GF-D8 (cell line): ENCODE data around the gene FLVCR1.
"Not testable (repeated sequence)": the region's sequence is repeated elsewhere in the genome, so short reads cannot be mapped to it uniquely, and the experiment has no call there.

Source experiments
- DNase-seq: peaks from one replicate; lab custom pipeline; 2025; lab: John Stamatoyannopoulos, UW

FLVCR1 gene

DNA sequence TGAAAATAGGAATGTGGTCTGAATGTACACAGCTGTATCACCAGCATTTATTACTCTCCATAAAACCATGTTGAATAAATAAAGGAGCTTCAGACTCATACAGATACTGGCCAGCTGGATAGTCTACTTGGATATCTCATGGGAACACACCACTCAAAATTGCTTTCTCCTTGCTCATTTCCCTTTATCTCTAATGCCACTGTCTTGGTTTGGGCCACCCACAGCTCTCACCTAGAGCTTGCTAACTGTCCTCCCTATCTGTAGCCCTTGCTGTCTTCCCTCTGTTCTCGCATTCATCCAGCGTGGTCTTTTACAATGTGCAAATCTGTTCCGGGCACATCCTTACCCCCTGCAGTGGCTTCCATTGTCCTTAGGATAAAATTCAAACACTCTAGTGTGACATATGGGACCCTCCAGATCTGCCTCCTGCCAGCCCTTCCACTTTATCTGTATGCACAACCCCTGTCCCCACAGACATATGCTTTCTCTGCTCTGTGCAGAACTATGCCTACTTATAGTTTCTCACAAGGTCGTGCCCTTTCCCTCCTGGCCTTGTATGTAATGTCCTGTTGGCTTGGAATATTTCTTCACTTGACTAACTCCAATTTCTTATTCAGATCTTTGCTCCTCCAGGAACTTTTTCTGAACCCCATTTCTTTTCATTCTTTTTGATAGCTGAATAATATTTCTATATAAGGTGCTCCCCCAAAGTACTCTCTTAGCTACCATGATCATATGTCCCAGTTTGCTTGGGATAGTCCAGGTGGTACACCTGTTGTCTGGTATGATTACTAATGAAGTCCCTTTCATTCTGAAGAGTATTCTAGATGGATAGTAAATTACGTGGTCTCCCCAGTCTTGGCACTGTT lies 2.9 kb downstream of the FLVCR1 start:
- no peak for DNase-seq

GRCh38 chr1:212862111-212862690 lies 4.1 kb downstream of the FLVCR1 start:
- no peak for DNase-seq

DNA sequence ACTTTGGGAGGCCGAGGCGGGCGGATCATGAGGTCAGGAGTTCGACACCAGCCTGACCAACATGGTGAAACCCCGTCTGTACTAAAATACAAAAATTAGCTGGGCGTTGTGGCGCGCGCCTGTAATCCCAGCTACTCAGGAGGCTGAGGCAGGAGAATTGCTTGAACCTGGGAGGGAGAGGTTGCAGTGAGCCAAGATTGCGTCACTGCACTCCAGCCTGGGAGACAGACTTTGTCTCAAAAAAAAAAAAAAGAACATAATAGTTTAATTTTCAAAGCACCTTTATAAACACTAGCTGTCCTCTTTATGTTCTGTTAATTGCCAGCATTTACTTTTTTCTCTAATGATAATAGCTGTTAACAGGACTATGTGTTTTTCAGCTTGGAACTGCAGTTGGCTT lies 5.3 kb downstream of the FLVCR1 start:
- DNase-seq, result not testable (repeated sequence)

DNA sequence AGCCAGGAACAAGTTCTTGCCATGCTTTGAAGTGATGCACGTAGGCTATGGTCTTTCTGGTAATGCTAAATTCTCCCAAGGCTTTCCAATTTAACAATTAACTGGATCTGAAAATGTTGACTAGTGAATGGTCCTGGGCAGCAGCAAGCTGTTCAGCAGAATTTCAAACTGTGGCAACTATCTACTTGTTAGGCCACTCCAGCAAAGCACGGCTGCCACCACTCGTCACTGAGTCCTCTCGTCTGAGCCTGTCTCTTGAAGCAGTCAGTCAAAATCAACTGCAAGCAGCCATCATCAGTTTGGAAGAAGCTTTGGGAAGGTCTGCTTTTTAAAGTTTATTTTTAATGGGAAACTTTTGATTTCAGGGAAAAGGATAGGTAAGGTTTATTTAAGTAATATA lies 6.1 kb downstream of the FLVCR1 start:
- no peak for DNase-seq

- no peak for DNase-seq
Measured at GRCh38 chr1:212867192-212867591, 9.1 kb downstream of the FLVCR1 start.

DNA sequence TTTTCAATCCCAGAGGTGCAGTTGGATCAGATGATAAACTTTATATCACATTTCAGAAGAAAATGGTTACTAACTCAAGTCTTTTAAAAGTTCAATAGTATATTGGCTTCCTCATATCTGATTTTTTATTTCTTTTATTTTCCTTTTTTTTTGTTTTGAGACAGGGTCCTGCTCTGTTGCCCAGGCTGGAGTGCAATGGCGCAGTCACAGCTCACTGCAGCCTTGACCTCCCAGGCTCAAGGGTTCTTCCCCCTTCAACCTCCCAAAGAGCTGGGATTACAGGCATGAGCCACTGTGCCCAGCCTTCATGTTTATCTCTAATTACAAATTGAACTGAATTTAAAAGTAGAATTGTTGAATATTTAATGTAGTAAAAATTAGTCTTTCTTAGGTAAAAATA lies 13.9 kb downstream of the FLVCR1 start:
- no peak for DNase-seq

- DNase-seq, result no peak
Measured at GRCh38 chr1:212873518-212873917, 15.4 kb downstream of the FLVCR1 start.

DNA sequence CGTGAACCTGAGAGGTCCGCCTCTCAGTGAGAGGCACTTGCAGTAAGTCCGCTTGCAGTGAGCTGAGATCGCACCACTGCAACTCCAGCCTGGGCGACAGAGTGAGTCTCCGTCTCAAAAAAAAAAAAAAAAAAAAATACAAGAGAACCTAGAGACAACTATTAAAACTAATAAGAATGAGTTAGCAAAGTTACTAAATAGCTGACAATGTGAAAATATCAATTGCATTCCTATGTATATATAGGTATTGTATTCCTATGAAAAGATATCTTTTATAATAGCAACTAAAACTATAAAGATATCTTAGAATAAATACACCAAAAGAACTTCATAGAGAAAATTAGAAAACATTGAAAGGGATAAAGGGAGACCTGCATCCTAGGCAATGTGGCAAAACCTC lies 20.3 kb downstream of the FLVCR1 start:
- DNase-seq, result no peak

GRCh38 chr1:212879947-212880690 lies 22.0 kb downstream of the FLVCR1 start:
- no peak for DNase-seq

DNA sequence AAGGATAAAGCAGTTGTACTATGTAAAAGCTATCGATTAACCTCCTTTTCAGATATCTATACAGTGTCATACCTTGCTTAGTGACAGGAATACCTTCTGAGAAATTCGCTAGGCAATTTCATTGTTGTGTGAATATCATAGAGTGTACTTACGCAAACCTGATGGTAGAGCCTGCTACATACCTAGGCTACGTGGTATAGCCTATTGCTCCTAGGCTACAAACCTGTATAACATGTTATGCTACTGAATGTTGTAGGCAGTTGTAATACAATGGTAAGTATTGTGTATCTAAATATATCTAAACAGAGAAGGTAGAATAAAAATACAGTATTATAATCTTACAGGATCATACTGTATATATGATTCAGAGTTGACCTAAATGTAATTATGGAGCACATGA lies 26.5 kb downstream of the FLVCR1 start:
- DNase-seq, result no peak

DNA sequence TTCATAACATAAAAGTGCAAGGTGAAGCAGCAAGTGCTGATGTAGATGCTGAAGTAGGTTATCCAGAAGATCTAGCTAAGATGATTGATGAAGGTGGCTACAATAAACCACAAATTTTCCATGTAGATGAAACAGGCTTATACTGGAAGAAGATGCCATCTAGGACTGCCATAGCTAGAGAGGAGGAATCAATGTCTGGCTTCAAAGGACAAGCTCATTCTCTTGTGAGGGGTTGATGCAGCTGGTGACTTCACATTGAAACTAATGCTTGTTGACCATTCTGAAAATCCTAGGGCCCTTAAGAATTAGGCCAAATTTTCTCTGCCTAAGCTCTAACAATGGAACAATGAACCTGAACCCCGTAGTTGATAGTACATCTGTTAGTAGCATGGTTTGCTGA lies 34.0 kb downstream of the FLVCR1 start:
- no peak for DNase-seq

DNA sequence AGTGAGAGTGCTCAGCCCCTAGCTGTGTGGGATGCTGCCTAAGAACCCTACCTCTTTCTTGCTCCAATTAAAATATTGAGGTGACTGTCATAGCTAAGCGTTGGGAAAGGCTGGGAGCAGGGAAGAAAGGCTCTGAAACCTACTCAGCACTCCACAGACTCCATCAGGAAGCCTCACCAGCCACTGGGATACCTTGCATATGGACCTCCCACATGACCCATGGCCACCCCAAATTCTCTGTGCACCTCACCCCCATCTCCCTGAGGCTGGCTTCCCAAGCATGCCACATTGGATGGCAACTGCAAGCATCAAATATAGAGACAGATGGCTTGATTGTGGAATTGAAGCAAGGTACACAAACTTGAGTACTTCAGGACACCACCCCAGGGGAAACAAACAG lies 41.8 kb downstream of the FLVCR1 start:
- DNase-seq, result no peak

- DNase-seq, result no peak
Measured at GRCh38 chr1:212901290-212901689, 43.2 kb downstream of the FLVCR1 start.

DNA sequence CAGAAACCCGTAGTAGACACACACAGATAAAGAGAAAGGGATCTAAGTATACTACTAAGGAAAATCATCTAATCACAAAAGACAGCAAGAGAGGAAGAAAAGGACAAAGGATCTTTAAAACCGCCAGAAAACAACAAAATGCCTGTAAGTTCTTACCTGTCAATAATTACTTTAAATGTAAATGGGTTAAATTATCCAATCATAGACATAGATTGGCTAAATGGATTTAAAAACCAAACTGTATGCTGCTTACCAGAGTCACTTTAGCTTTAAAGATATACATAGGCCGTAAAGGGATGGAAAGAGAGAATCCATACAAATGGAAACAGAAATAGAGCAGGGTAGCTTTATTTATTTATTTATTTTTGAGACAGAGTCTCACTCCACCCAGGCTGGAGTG lies 44.0 kb downstream of the FLVCR1 start:
- no peak for DNase-seq

DNA sequence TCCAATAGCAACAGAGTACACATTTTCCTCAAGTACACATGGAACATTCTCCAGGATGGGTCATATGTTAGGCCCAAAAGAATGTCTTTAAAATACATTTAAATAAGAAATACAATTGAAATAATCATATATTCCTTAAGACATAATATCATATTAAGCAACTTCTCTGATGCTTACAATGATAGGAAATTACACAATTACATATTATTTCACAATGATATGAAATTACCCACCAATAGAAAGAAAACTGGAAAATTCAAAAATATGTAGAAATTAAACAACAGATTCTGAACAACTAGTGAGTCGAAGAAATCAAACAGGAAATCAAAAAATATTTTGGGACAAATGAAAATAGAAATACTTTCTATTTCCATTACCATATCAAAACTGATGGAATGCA lies 45.6 kb downstream of the FLVCR1 start:
- DNase-seq, result no peak

GRCh38 chr1:212908071-212908470 lies 50.0 kb downstream of the FLVCR1 start:
- DNase-seq, result not testable (repeated sequence)

DNA sequence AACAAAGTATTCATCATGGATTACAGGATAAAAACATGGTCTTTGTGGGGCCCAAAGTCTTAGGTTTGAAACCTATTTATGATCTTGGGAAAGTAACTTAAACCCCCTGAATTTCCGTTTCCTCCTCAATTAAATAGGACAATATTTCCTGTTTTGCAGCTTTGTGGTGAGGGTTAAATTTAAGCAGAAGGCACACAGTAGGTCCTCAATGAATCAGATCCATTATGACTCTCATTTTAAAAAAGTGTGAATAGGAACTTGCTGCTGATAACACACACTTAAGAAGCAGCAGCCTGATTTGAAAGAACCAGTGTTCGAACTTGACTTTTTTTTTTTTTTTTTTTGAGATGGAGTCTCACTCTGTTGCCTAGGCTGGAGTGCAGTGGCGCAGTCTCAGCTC lies 50.9 kb downstream of the FLVCR1 start:
- no peak for DNase-seq

GRCh38 chr1:212909652-212910063 lies 51.6 kb downstream of the FLVCR1 start:
- no peak for DNase-seq

DNA sequence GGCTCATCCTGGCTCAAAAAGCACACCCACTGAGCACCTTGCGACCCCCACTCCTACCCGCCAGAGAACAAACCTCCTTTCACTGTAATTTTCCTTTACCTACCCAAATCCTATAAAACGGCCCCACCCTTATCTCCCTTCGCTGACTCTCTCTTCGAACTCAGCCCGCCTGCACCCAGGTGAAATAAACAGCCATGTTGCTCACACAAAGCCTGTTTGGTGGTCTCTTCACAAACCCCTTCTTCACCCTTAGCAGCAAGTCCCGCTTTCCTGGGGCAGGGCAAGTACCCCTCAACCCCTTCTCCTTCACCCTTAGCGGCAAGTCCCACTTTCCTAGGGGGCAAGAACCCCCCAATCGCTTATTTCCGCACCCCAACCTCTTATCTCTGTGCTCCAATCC lies 52.1 kb downstream of the FLVCR1 start:
- DNase-seq, result not testable (repeated sequence)

- DNase-seq, result not testable (repeated sequence)
Measured at GRCh38 chr1:212913638-212914037, 55.6 kb downstream of the FLVCR1 start.

DNA sequence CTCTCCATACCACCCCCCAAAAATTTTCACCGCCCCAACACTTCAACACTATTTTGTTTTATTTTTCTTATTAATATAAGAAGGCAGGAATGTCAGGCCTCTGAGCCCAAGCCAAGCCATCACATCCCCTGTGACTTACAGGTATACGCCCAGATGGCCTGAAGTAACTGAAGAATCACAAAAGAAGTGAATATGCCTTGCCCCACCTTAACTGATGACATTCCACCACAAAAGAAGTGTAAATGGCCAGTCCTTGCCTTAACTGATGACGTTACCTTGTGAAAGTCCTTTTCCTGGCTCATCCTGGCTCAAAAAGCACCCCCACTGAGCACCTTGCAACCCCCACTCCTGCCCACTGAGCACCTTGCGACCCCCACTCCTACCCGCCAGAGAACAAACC lies 56.0 kb downstream of the FLVCR1 start:
- not testable (repeated sequence) for DNase-seq

DNA sequence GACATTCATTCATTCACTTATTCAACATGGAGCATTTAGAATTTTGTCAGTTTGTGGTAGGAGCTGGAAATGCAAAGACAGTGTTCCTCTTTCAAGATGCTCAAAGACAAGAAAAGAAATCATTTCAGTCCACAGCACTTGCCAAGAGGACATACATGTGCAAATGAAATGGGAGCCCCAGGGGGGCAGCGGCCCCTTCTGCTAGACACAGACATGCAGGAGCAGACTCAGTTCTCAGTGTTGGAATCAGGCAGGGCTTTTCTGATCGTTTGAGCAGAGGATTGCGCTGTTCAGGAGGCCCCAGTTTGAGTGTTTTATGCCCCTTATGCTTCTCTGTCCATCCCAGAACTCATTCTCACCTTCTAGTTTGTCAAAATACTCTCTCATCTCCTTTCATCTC lies 56.7 kb downstream of the FLVCR1 start:
- DNase-seq, result no peak
